Stimulated activated CD4-positive, alpha-beta T cell treated with anti-CD3 and anti-CD28 coated beads, TNF-alpha, amount 100 ng/mL, for 24 hours (primary cell): ENCODE results near the gene SWT1.
"Not testable (repeated sequence)": the region's sequence is repeated elsewhere in the genome, so short reads cannot be mapped to it uniquely, and the experiment has no call there.

Experiments
- DNase-seq, 3 experiments: peaks; one replicate each; pipeline ENCODE4 v3.0.0-alpha.2; 2020; ENCODE audit warnings: low read depth in 3 of 3

The SWT1 gene

DNA sequence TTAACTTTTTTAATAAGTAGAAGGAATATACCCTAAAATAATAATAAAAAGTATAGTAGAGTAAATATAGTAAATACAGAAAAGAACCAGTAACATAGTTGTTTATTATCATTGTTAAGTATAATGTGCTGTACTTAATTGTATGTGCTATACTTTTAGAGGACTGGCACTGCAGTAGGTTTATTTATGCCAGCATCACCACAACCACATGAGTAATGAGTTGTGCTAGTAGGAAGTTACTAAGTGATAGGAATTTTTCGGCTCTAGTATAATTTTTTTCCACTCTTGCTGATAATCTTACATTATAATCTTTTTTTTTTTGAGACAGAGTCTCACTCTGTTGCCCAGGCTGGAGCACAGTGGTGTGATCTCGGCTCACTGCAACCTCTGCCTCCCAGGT lies 88.5 kb downstream of the SWT1 start:
- DNase-seq = no peak

DNA sequence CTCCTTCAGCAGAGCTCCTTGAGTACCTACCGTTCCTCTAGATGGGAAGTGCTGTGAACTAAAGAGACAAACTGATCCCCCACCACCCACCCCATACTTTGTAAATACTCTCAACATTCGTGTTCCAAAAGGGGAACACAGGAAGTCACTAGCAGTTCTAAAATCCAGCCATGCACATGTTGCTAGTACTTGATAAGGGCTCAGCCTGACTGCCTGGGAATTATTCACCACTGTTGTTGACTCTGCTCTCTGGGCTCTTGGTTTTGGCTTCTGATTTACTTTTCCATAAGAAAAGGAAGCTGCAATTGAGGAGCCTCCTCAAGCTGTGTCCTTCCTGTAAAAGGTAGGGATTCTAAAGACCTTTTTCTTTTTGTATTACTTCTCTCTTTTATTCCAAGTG lies 92.6 kb downstream of the SWT1 start:
- DNase-seq = no peak

DNA sequence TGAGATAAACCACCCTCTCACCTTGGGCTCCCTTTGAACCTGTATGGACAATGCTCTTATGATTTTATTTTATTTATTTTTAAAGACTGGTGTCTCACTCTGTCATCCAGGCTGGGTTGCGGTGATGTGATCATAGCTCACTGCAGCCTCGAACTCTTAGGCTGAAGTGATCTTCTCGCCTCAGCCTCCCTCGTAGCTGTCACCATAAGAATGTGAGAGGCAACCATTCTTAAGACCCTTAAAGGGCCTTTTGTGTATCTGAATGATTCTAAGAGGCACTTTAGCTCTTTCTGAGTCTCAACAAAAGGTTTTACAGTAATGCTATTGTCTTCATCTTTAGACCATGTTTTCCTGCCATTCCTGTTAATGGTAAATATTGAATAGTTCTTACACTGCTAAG lies 93.1 kb downstream of the SWT1 start:
- no peak for DNase-seq

DNA sequence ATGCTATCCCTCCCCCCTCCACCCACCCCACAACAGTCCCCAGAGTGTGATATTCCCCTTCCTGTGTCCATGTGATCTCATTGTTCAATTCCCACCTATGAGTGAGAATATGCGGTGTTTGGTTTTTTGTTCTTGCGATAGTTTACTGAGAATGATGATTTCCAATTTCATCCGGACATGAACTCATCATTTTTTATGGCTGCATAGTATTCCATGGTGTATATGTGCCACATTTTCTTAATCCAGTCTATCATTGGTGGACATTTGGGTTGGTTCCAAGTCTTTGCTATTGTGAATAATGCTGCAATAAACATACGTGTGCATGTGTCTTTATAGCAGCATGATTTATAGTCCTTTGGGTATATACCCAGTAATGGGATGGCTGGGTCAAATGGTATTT lies 95.0 kb downstream of the SWT1 start:
- DNase-seq = not testable (repeated sequence)

DNA sequence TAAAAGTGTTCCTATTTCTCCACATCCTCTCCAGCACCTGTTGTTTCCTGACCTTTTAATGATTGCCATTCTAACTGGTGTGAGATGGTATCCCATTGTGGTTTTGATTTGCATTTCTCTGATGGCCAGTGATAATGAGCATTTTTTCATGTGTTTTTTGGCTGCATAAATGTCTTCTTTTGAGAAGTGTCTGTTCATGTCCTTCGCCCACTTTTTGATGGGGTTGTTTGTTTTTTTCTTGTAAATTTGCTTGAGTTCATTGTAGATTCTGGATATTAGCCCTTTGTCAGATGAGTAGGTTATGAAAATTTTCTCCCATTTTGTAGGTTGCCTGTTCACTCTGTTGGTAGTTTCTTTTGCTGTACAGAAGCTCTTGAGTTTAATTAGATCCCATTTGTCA lies 95.4 kb downstream of the SWT1 start:
- DNase-seq = not testable (repeated sequence)

DNA sequence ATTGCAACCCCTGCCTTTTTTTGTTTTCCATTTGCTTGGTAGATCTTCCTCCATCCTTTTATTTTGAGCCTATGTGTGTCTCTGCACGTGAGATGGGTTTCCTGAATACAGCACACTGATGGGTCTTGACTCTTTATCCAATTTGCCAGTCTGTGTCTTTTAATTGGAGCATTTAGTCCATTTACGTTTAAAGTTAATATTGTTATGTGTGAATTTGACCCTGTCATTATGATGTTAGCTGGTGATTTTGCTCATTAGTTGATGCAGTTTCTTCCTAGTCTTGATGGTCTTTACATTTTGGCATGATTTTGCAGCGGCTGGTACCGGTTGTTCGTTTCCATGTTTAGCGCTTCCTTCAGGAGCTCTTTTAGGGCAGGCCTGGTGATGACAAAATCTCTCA lies 98.6 kb downstream of the SWT1 start:
- not testable (repeated sequence) for DNase-seq

DNA sequence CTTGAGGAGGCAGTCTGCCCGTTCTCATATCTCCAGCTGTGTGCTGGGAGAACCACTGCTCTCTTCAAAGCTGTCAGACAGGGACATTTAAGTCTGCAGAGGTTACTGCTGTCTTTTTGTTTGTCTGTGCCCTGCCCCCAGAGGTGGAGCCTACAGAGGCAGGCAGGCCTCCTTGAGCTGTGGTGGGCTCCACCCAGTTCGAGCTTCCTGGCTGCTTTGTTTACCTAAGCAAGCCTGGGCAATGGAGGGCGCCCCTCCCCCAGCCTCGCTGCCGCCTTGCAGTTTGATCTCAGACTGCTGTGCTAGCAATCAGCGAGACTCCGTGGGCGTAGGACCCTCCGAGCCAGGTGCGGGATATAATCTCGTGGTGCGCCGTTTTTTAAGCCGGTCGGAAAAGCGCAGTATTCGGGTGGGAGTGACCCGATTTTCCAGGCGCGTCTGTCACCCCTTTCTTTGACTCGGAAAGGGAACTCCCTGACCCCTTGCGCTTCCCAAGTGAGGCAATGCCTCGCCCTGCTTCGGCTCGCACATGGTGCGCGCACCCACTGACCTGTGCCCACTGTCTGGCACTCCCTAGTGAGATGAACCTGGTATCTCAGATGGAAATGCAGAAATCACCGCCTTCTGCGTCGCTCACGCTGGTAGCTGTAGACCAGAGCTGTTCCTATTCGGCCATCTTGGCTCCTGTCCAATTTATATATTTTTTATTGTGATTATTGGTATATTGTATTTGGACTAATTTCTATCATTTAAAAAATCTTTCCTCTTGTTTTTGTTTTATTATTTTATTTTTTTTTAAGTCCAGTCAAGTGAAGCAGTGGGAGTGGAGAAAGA lies 100.4 kb downstream of the SWT1 start:
- DNase-seq = not testable (repeated sequence)

DNA sequence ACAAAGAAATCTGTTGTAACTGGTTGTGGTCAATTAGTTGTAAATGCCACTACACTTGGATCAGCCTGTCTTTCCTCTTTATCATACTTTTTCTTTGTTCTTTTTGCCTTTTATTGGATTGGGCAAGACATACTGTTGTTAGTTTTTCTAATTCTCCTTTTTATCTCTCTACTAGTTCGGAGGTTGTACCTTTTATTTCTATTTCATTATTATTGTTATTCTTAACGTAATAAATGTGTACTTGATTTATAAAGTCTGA lies 100.9 kb downstream of the SWT1 start:
- no peak for DNase-seq

DNA sequence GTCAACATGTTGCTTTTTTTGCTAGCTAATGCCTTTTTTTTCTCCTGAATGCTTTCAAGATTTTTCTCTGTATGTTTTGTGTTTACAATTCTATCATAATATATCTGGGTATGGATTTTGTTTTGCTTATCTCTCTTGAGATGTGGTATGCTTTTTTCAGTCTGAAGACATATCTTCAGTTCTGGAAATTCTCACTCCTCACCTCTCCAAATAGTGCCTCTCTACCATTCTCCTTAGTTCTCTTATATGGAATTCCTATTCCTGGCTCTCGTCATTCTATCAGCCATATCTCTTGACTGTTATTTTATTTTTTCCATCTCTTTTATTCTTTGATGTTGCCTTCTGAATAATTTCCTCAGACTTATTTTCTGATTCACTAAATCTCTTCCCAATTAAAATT lies 101.7 kb downstream of the SWT1 start:
- DNase-seq = no peak

DNA sequence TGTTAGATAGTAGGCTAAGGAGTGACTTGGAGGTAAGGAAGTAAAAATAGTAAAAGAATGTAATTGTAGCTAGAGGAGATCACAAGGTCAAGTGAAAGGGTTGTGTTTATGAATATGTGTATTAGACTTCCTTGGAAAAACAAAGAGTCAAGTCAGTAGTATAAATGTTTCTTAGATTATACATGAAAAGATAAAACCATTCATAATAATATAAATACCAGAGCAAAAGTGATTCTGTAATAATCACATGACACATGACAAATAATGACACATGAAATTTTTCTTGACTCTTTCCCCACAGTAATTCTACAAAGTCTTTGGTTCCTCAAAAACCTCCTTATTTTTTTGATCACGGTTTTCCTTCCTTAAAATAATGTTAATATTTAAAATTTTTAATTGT lies 103.6 kb downstream of the SWT1 start:
- no peak for DNase-seq

DNA sequence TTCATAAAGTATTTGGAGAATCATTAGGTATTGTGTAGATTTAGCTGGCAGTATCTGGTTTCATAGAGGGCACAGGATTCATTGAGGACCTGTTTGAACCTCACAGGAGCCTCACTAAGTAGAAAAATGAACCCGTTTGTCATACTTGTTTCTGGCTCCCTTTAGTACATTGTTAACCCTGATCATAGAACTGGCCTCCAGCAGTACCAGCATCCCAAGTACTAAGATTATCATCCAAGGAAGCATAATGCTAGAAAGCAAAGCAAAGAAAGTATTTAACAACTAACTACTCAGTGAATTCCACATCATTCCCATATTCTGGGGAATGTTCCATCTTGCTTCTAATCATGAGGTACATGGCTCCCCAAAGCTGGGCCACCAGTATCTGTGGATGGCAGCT lies 105.2 kb downstream of the SWT1 start:
- DNase-seq = no peak

DNA sequence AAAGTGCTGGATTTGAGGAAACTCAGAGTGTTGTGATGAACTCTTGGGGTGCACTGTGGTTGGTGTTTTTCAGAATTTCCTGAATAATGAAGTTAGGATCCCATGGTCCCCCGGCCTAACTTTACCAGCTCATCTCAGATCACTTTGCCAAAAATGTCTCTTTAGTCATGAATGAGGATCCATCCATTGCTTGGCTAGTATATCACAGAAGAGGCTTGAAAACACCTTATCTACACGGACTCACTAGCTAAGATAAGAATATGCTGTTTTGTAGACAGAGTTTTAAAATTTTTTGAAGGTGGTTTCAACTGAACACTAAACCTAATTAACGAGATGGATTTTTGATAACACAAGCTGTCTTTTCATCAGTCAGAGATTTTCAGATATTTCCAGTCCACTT lies 106.3 kb downstream of the SWT1 start:
- DNase-seq = no peak

DNA sequence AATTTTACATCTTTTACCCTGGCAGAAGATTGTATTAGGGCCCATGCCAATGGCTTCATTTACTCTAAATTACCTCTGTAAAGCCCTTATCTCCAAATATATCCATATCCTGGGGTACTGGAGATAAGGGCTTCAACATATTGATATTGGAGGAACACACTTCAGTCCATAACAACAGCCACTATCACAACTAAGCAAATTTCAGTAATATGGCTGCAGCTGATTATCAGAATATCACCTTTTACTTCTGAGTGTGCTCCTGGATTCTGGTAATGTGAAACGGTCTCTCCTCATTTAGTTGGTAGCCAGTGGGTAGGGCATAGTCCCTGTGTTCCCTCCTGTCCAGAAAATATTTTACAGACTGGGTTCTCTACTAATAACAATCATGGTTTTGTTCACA lies 106.8 kb downstream of the SWT1 start:
- no peak for DNase-seq

DNA sequence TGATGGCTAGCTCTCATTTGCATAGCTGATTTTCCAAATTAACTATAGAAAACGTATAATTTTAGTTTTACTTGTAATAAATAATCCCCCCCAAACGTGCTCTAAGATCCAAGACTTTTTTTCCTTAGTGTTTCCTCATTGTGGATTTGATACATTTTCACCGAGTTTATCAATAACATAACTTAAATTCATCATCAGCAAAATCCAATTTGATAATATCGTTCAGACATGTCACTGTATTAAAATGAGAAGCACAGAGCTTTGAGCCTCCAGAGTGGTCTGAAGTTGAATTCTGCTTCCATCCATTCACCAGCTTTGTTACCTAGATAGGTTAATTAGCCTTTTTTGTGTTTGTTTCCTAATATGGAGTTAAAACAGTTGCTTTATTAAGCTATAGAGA lies 108.3 kb downstream of the SWT1 start:
- DNase-seq = no peak

DNA sequence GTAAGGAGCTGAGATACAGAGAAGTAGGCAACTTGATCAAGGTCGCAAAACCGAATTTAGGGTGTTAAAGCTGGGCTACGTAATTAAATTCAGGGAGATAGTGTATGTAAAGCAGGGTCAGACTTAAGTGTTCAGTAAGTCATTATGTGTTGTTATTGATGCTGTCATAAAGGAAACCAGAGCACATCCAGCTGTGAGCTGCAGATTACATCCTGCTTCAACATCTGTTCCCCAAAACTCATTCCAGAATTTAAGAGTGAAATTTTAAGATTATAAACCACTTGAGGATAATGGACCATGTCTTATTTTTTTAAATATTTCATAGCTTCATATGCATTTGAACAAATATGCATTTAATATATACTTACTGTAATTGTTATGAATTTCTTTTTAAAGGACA lies 110.3 kb downstream of the SWT1 start:
- no peak for DNase-seq

DNA sequence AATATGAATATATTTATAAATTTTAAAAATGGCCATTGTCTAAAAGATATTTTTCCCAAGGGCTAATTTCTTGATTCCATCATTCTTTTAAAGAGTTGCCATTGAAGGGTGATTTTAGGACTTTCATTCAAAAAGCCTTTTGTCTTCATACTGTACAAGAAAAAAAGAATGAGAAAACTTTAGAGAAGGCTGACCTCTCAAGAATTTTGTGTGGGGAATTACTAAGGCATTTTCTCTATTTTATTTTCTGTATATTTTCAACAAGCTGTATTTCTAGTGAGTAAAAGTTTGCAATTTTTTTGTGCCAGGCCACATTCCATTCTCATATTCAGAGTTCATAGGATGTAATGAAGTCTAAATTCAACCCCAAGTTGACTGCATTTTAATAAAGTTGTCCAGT lies 110.7 kb downstream of the SWT1 start:
- no peak for DNase-seq

DNA sequence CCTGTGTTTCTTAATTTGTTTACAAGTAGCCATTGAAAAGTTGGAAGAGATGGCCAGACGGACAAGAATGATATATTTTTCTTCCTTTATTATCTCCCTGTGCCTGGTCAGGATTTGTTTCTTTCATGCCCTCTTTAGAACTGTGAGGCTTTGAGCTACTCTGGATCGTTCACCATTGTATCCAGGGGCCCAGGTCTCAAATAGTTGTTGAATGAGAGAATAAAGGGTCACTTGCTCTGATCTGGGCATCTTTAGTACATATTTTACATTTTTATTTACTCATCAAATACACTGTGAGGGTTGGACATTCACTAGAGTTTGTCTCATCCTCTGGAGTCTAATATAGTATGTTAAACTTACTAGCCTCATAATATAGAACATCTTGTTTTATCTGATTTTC lies 111.4 kb downstream of the SWT1 start:
- DNase-seq = no peak

DNA sequence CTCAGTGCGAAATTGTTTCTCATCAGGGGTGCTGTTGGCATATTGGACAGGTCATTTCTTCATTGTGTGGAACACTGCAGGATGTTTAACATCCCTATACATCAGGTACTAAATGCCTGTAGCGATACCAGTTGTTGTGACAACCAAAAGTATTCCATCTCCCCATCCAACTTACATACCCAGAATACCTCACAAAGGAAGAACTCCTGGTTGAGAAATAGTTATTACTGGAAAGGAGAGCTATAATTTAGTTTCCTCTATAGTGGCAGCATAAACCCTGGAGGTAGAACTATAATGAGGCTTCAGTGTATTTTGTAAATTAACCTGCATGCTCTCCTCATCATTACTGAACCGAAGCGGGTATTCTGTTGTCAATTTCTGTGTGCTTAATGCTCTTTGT lies 115.0 kb downstream of the SWT1 start:
- DNase-seq = no peak

DNA sequence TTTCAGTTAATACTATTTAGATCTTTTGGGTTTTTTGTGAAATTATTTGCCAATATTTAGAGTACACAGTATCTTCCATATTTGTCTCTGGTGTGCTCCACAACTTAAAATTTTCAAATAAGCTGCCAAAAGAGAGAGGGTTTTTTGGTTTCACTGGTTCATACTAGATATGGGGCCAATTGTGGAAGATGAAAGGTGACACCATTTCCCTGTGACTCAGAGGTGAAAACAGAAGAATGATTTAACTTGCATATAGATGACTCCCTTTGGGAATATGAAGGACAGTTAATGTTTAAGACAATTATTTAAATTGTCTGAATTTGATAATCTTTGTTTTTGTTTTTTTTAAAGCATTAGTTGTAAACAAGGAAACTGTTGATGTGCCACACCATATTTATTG lies 122.6 kb downstream of the SWT1 start:
- no peak for DNase-seq

DNA sequence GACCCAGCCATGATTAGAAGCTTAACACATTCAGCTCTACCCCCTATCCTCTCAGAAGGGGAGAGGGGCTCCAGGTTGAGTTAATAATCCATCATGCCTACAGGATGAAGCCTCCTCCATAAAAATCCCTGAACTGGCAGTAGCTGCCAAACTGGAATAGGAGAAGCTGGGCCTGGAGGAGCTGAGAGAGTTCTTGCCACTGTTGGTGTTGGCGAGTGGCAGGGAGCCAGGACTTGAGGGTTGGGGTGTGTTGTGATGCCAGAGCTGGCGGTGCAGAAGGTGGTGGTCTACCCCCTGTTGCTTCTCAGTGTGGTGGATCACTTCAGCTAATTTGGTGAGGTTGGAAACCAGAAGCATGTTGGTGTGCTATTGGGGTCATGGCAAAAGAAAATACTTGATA lies 123.6 kb downstream of the SWT1 start:
- no peak for DNase-seq

DNA sequence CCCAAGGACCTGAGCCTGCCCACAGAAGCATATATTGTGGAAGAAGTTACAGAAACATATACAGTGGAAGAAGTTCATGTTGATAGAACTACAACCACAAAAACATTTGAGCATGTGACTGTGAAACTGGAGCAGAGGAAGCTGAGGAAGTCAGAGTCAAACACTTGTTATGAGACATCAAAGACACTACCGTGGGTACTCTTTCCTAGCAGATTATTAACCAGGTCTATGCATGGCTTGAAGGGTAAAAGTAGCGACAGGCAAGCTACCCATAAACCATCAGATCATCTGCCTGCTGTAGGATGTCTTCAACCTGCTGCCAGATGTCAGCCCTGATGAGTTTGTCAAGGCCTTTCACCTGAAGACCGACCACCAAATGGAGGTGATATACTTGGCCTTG lies 124.3 kb downstream of the SWT1 start:
- DNase-seq = no peak

DNA sequence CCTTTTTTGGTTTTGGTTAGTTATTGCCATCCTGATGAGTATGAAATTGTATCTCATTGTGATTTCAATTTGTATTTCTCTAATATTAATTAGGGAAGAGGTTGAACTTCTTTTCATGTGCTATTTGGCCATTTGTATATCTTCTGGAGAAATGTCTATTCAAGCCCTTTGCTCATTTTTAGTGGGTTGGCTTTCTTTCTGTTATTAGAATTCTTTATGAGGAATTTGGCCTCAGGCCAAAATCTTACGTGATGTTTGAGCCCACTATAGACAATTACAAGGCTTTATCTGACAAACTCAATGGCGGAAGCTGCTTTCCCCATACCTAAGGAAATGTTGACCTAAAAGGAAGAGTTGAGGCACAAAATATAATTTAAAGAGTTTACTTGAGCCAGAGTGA lies 127.1 kb downstream of the SWT1 start:
- no peak for DNase-seq

DNA sequence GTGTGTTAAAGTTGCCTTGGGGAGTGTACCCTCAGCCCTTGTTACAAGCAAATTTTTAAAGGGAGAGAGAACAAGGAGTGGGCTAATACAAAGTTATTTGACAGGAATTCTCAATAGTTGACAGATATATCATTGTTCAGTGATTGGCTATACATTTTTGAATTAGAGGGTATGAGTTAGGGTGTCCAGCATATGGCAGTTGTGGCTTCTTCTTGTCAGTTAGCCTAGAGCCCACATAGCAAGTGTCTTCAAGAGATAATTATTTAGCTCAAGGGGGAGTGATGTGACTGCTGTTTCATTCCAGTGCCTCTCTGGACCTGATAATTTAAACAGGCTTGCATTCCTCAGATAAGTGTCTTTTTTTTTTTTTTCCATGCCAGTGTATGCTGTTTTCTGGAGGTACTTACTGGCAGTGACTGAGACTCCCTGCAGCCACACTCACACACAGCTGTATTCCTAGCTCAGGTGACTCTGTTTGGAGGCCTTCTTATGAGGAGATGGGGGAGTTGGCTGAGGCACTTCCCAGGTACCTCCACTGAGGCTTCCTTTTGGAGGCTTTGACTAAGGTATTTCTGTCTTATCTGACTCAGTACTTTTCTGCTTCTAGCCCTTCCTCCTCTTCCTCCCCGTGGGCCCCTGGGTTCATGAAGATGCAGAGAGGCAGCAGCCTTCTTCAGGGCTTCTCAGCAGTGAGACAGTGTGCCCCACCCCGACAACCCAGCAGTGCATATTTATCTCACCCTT lies 127.7 kb downstream of the SWT1 start:
- DNase-seq = peak in 1 of 3 experiments; percentile 4

DNA sequence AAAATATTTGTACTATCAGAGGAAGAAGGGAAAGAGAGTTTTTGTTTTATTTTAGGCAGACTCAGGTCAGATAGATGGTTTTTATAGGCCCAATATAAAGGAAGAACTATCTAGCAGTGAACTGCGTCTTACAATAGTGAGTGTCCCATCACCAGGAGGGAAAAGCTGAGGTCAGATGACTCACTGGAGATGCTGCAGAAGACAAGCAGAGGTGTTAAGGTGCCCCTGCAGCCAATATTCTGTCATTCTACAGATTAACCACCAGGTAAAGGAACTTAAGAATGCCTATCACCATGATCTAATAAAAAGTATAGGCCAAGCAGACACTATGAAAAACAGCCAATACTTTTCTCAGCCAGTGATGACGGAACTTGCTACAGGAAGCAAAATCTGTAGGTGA lies 130.5 kb downstream of the SWT1 start:
- DNase-seq = no peak
